Measurements from ENCODE around the gene NAP1L4.
A peak's percentile ranks its signal among the peaks of the same experiment; 100 is the strongest.

- no peak for TF ChIP-seq CEBPB (IDR thresholded peaks at IDR 0.05)
- 0 out of 2 replicates have a peak, but pooled peaks have one; percentile 22 for TF ChIP-seq YY1 (IDR thresholded peaks at IDR 0.05; ENCODE audit: low read depth)
- peak; percentile 92 for TF ChIP-seq EP300 (IDR thresholded peaks at IDR 0.05; ENCODE audit: borderline replicate concordance)
- TF ChIP-seq TAF1 (IDR thresholded peaks at IDR 0.05; ENCODE audit: low read depth) = no peak; the same call in 1 of the 2 replicates
- TF ChIP-seq MAX (IDR thresholded peaks at IDR 0.05) = peak; percentile 75
- peak; percentile 85 for TF ChIP-seq ZBTB7A (IDR thresholded peaks at IDR 0.05; ENCODE audit: low read depth)
- no peak; the same call in 1 of the 2 replicates for TF ChIP-seq RAD21 (IDR thresholded peaks at IDR 0.05; ENCODE audit: low read depth)
- peak; percentile 96 for TF ChIP-seq TCF12 (IDR thresholded peaks at IDR 0.05; ENCODE audit: low read depth)
- peak; percentile 97 for TF ChIP-seq NFIC (IDR thresholded peaks at IDR 0.05)
- TF ChIP-seq REST (IDR thresholded peaks at IDR 0.05; ENCODE audit: low read depth) = no peak
- 0 out of 2 replicates have a peak, but pooled peaks have one; percentile 9 for TF ChIP-seq CREB1 (IDR thresholded peaks at IDR 0.05; ENCODE audit: low read depth)
These were observed 79.6 kb downstream of the NAP1L4 start for GRCh38 chr11:2912498-2912897.

Data from Ishikawa (cell line).